ENCODE results near the gene ST6GAL1. TPM values are rescaled to one million over a fixed set of nuclear protein-coding genes. Genes with fewer than 3 reads are reported as not detected.

ST6GAL1 gene
- polyA plus RNA-seq, 3 donors = 19.0 to 24.4 (median 20.5) TPM

GRCh38 chr3:187017511-187018230 is 87.3 kb downstream of the ST6GAL1 start:
- no peak overlapping the region for H3K4me3 Mint-ChIP-seq

GRCh38 chr3:187019542-187020072 is 89.3 kb downstream of the ST6GAL1 start:
- intact Hi-C loops (cut with micrococcal nuclease) = no loop called here
- Histone ChIP-seq H3K4me3 (replicated peaks in 1 of 3; ENCODE audit: low read depth in 2 of 3, low read length in 3 of 3) (no peak overlapping the region), H3K79me2 (ENCODE audit: insufficient read depth, low read length) (no peaks in the 10 kb centered on the region), H3K27me3 (ENCODE audit: control insufficient read depth in 2 of 2, insufficient read depth in 2 of 2, low read length in 2 of 2) (no peaks in the 10 kb centered on the region), H3K27ac (ENCODE audit: low read depth in 1 of 2, low read length in 2 of 2) (no peak overlapping the region), H3K4me2 (replicated peaks; ENCODE audit: extremely low read depth, low read length, poor library complexity, severe bottlenecking) (no peak overlapping the region), H3K9ac (ENCODE audit: insufficient read depth, low read length, poor library complexity, severe bottlenecking) (no peak overlapping the region), H4K20me1 (ENCODE audit: insufficient read depth, low read length) (no peaks in the 10 kb centered on the region), H3K36me3 (replicated peaks in 1 of 2; ENCODE audit: control insufficient read depth in 1 of 2, insufficient read depth in 2 of 2, low read length in 2 of 2) (peaks cover 0 to 3% of the 10 kb centered on the region in 2 donors), H3K9me3 (replicated peaks in 1 of 2; ENCODE audit: control insufficient read depth in 1 of 2, insufficient read depth in 1 of 2, low read length in 2 of 2) (no peaks in the 10 kb centered on the region), H2AFZ (ENCODE audit: insufficient read depth, low read depth, low read length, poor library complexity, severe bottlenecking) (no peak overlapping the region), H3K4me1 (ENCODE audit: control insufficient read depth in 1 of 2, insufficient read depth in 2 of 2, low read length in 2 of 2) (peaks cover 27 to 31% of the 10 kb centered on the region in 2 donors)
- peaks cover 0 to 4% (median 0%) of the 10 kb centered on the region in 7 donors for H3K9me3 Mint-ChIP-seq
- H3K36me3 Mint-ChIP-seq = peaks cover 15 to 25% of the 10 kb centered on the region in 2 donors
- no peak for TF ChIP-seq CTCF (IDR thresholded peaks at IDR 0.05)
- H3K4me1 Mint-ChIP-seq = peaks cover 36% of the 10 kb centered on the region
- H3K27me3 Mint-ChIP-seq (ENCODE audit: low read depth in 3 of 3) = peaks cover 0 to 2% (median 0%) of the 10 kb centered on the region in 3 donors
- no peak overlapping the region for H3K4me3 Mint-ChIP-seq
- no peak overlapping the region for H3K27ac Mint-ChIP-seq
- no peak for DNase-seq
- WGBS (ENCODE audit: insufficient coverage) = 100% methylated on average over 3 of the region's 4 CpGs

More at GRCh38 chr3:187017511-187018230, 87.3 kb downstream of the ST6GAL1 start:
- intact Hi-C loops (cut with micrococcal nuclease) = no loop called here
- Mint-ChIP-seq H3K4me1 (peaks cover 50% of the 10 kb centered on the region), H3K27ac (peak overlapping the region in 4 of 7 donors; percentile 21 to 46 (median 34)), H3K36me3 (peaks cover 22 to 23% of the 10 kb centered on the region in 2 donors), H3K27me3 (ENCODE audit: low read depth in 3 of 3) (peaks cover 0 to 8% (median 0%) of the 10 kb centered on the region in 3 donors), H3K9me3 (no peaks in the 10 kb centered on the region)
- peaks cover 43 to 44% of the 10 kb centered on the region in 2 donors for H3K4me1 ChIP-seq (ENCODE audit: control insufficient read depth in 1 of 2, insufficient read depth in 2 of 2, low read length in 2 of 2)
- no peak overlapping the region for H2AFZ ChIP-seq (ENCODE audit: insufficient read depth, low read depth, low read length, poor library complexity, severe bottlenecking)
- H3K79me2 ChIP-seq (ENCODE audit: insufficient read depth, low read length) = no peaks in the 10 kb centered on the region
- WGBS (ENCODE audit: insufficient coverage) = 78% methylated on average over 14 of the region's 17 CpGs
- DNase-seq = no peak
- H3K9me3 ChIP-seq (replicated peaks in 1 of 2; ENCODE audit: control insufficient read depth in 1 of 2, insufficient read depth in 1 of 2, low read length in 2 of 2) = no peaks in the 10 kb centered on the region
- H3K4me3 ChIP-seq (replicated peaks in 1 of 3; ENCODE audit: low read depth in 2 of 3, low read length in 3 of 3) = no peak overlapping the region
- H3K27ac ChIP-seq (ENCODE audit: low read depth in 1 of 2, low read length in 2 of 2) = peak overlapping the region; percentile 8 to 73
- no peak overlapping the region for H3K4me2 ChIP-seq (replicated peaks; ENCODE audit: extremely low read depth, low read length, poor library complexity, severe bottlenecking)
- no peak overlapping the region for H3K9ac ChIP-seq (ENCODE audit: insufficient read depth, low read length, poor library complexity, severe bottlenecking)
- no peaks in the 10 kb centered on the region for H4K20me1 ChIP-seq (ENCODE audit: insufficient read depth, low read length)
- no peaks in the 10 kb centered on the region for H3K27me3 ChIP-seq (ENCODE audit: control insufficient read depth in 2 of 2, insufficient read depth in 2 of 2, low read length in 2 of 2)
- H3K36me3 ChIP-seq (replicated peaks in 1 of 2; ENCODE audit: control insufficient read depth in 1 of 2, insufficient read depth in 2 of 2, low read length in 2 of 2) = no peaks in the 10 kb centered on the region
- no peak for TF ChIP-seq CTCF (IDR thresholded peaks at IDR 0.05)
